Progenitor cell of endocrine pancreas (in vitro differentiated cells): ENCODE data around the gene FBXO11. TPM values are rescaled to one million over a fixed set of nuclear protein-coding genes. Genes with fewer than 3 reads are reported as not detected.
"Not testable (repeated sequence)": the region's sequence is repeated elsewhere in the genome, so short reads cannot be mapped to it uniquely, and the experiment has no call there.

Source experiments
- DNase-seq: peaks from one replicate; pipeline ENCODE4 v3.0.0; 2021; ENCODE audit warnings: low spot score; ENCODE audit not compliant: unreplicated experiment
- H3K27ac Mint-ChIP-seq: 2 replicates; pipeline ENCODE4 v1.8.0; 2021; ENCODE audit warnings: mild to moderate bottlenecking, moderate library complexity, mixed read lengths
- H3K27me3 Mint-ChIP-seq: 2 replicates; pipeline ENCODE4 v1.8.0; 2021; ENCODE audit warnings: mixed read lengths
- H3K36me3 Mint-ChIP-seq: 2 replicates; pipeline ENCODE4 v1.8.0; 2022; ENCODE audit warnings: mixed read lengths; ENCODE audit not compliant: insufficient read depth
- H3K4me1 Mint-ChIP-seq: 2 replicates; pipeline ENCODE4 v1.8.0; 2021; ENCODE audit warnings: low read depth, mixed read lengths
- H3K4me3 Mint-ChIP-seq: 2 replicates; pipeline ENCODE4 v1.8.0; 2021; ENCODE audit warnings: low read depth, mild to moderate bottlenecking, moderate library complexity, mixed read lengths
- H3K9me3 Mint-ChIP-seq: 2 replicates; pipeline ENCODE4 v1.8.0; 2021; ENCODE audit warnings: low read depth, mixed read lengths
- CTCF ChIP-seq: fragments of 200-600 bp; sonication (generic); IDR thresholded peaks from one replicate; pipeline ENCODE4 v1.5.0; 2021; ENCODE audit warnings: antibody characterized with exemption, mild to moderate bottlenecking; ENCODE audit not compliant: unreplicated experiment
- total RNA-seq: library from RNA; stranded (reverse); gene quantifications from 2 replicates; pipeline ENCODE4 v1.2.1, GENCODE V29; 2021

The FBXO11 gene
- total RNA-seq, 1 donor from 2014 or later = 96.5 TPM

- H3K27ac Mint-ChIP-seq = no peak overlapping the region
- peaks cover 8% of the 10 kb centered on the region for H3K4me1 Mint-ChIP-seq
- no peak overlapping the region for H3K4me3 Mint-ChIP-seq
- no peaks in the 10 kb centered on the region for H3K36me3 Mint-ChIP-seq
- no peak for TF ChIP-seq CTCF
- H3K9me3 Mint-ChIP-seq = no peaks in the 10 kb centered on the region
- H3K27me3 Mint-ChIP-seq = peaks cover 7% of the 10 kb centered on the region
- no peak for DNase-seq
Measured at GRCh38 chr2:47916412-47916811, 10.1 kb upstream of the FBXO11 start.

- not testable (repeated sequence) for DNase-seq, H3K9me3 Mint-ChIP-seq, H3K27ac Mint-ChIP-seq, H3K27me3 Mint-ChIP-seq, H3K36me3 Mint-ChIP-seq, H3K4me3 Mint-ChIP-seq, H3K4me1 Mint-ChIP-seq
Measured at GRCh38 chr2:47910662-47911061, 4.4 kb upstream of the FBXO11 start.

- peaks cover 15% of the 10 kb centered on the region for H3K4me1 Mint-ChIP-seq
- no peak for DNase-seq
- no peaks in the 10 kb centered on the region for H3K36me3 Mint-ChIP-seq
Measured at GRCh38 chr2:47908682-47909081, 2.4 kb upstream of the FBXO11 start.

GRCh38 chr2:47907039-47907781 is 912 bp upstream of the FBXO11 start:
- Mint-ChIP-seq H3K9me3 (no peaks in the 10 kb centered on the region), H3K27me3 (no peaks in the 10 kb centered on the region), H3K4me1 (peaks cover 27% of the 10 kb centered on the region), H3K36me3 (no peaks in the 10 kb centered on the region), H3K27ac (peak overlapping the region; percentile 98), H3K4me3 (peak overlapping the region; percentile 80)
- no peak for TF ChIP-seq CTCF
- DNase-seq = no peak

More at GRCh38 chr2:47908682-47909081, 2.4 kb upstream of the FBXO11 start:
- Mint-ChIP-seq H3K9me3 (no peaks in the 10 kb centered on the region), H3K27me3 (no peaks in the 10 kb centered on the region), H3K4me3 (no peak overlapping the region), H3K27ac (no peak overlapping the region)
- TF ChIP-seq CTCF = no peak

GRCh38 chr2:47905386-47906156 is 727 bp downstream of the FBXO11 start:
- peak; percentile 44 for DNase-seq
- peaks cover 1% of the 10 kb centered on the region for H3K36me3 Mint-ChIP-seq
- H3K4me1 Mint-ChIP-seq = peaks cover 27% of the 10 kb centered on the region
- H3K27me3 Mint-ChIP-seq = no peaks in the 10 kb centered on the region
- H3K4me3 Mint-ChIP-seq = peak overlapping the region; percentile 80
- peak overlapping the region; percentile 98 for H3K27ac Mint-ChIP-seq
- no peak for TF ChIP-seq CTCF
- H3K9me3 Mint-ChIP-seq = no peaks in the 10 kb centered on the region
